Neural cell (in vitro differentiated cells): ENCODE results near the gene ADRM1. TPM values are rescaled to one million over a fixed set of nuclear protein-coding genes. Genes with fewer than 3 reads are reported as not detected.

Experiments used
- H2AFZ ChIP-seq: fragments of 200-600, 300-800 bp; sonication (generic), shearing (Covaris generic); 2 replicates; pipeline ENCODE4 v1.6.0; 2014; ENCODE audit warnings: low read depth, mild to moderate bottlenecking, antibody characterized with exemption, low read length, moderate library complexity
- H3F3A ChIP-seq: fragments of 200-600 bp; shearing (Covaris generic); 2 replicates; pipeline ENCODE4 v1.6.1; 2016; ENCODE audit warnings: mild to moderate bottlenecking, moderate library complexity, mixed read lengths, antibody characterized with exemption, low read length; ENCODE audit not compliant: insufficient read depth, poor library complexity, severe bottlenecking
- H3K27ac ChIP-seq: fragments of 200-600, 300-800 bp; sonication (generic), shearing (Covaris generic); 2 replicates; pipeline ENCODE4 v1.5.1; 2014; ENCODE audit warnings: mild to moderate bottlenecking, low read length, moderate library complexity
- H3K27me3 ChIP-seq: fragments of 300-800, 200-600 bp; sonication (generic), shearing (Covaris generic); 2 replicates; pipeline ENCODE4 v1.6.0; 2014; ENCODE audit warnings: mild to moderate bottlenecking, low read depth, low read length, moderate library complexity; ENCODE audit not compliant: insufficient read depth
- H3K36me3 ChIP-seq: fragments of 300-800, 200-600 bp; sonication (generic), shearing (Covaris generic); 2 replicates; pipeline ENCODE4 v1.5.1; 2014; ENCODE audit warnings: mild to moderate bottlenecking, antibody characterized with exemption, low read length, moderate library complexity; ENCODE audit not compliant: insufficient read depth
- H3K4me2 ChIP-seq: fragments of 300-800, 200-600 bp; sonication (generic), shearing (Covaris generic); 2 replicates; pipeline ENCODE4 v1.6.0; 2014; ENCODE audit warnings: mild to moderate bottlenecking, low read length
- H3K4me3 ChIP-seq: fragments of 300-800, 200-600 bp; sonication (generic), shearing (Covaris generic); 2 replicates; pipeline ENCODE4 v1.5.1; 2014; ENCODE audit warnings: mild to moderate bottlenecking, low read length, moderate library complexity
- H3K79me2 ChIP-seq: fragments of 200-600 bp; shearing (Covaris generic); replicated peaks from 2 replicates; pipeline ENCODE4 v1.6.0; 2014; ENCODE audit warnings: mild to moderate bottlenecking, low read length, moderate library complexity; ENCODE audit not compliant: insufficient read depth
- H3K9ac ChIP-seq: fragments of 300-800, 200-600 bp; sonication (generic), shearing (Covaris generic); 2 replicates; pipeline ENCODE4 v1.6.1; 2016; ENCODE audit warnings: mild to moderate bottlenecking, low read length, mixed read lengths
- H3K9me2 ChIP-seq: fragments of 200-600 bp; shearing (Covaris generic); 2 replicates; pipeline ENCODE4 v1.6.1; 2016; ENCODE audit warnings: mild to moderate bottlenecking, low read length, mixed read lengths; ENCODE audit not compliant: insufficient read depth
- H3K9me3 ChIP-seq: fragments of 200-600, 300-800 bp; sonication (generic), shearing (Covaris generic); 2 replicates; pipeline ENCODE4 v1.6.1; 2016; ENCODE audit warnings: mild to moderate bottlenecking, mixed run types, low read length, moderate library complexity, mixed read lengths
- H4K20me1 ChIP-seq: fragments of 200-600 bp; shearing (Covaris generic); 2 replicates; pipeline ENCODE4 v1.6.1; 2016; ENCODE audit warnings: mild to moderate bottlenecking, mixed run types; ENCODE audit not compliant: insufficient read depth
- CTCF ChIP-seq: fragments of 450-650 bp; IDR thresholded peaks from 2 replicates; pipeline ENCODE4 v1.5.1; 2014; ENCODE audit warnings: antibody characterized with exemption, mild to moderate bottlenecking, moderate library complexity; ENCODE audit not compliant: poor library complexity, severe bottlenecking
- EP300 ChIP-seq: fragments of 450-650 bp; conservative IDR thresholded peaks from 2 replicates; pipeline ENCODE4 v1.6.1; 2014; ENCODE audit warnings: antibody characterized with exemption, mild to moderate bottlenecking, moderate library complexity; ENCODE audit not compliant: poor library complexity, severe bottlenecking
- EZH2 ChIP-seq: fragments of 200-600, 300-800 bp; shearing (Covaris generic), sonication (generic); IDR thresholded peaks from 2 replicates; pipeline ENCODE4 v1.6.1; 2014; ENCODE audit warnings: antibody characterized with exemption, low read length, borderline replicate concordance, mild to moderate bottlenecking; ENCODE audit not compliant: insufficient read depth, poor library complexity, severe bottlenecking
- MXI1 ChIP-seq: fragments of 450-650 bp; conservative IDR thresholded peaks from 2 replicates; pipeline ENCODE4 v1.6.1; 2014; ENCODE audit warnings: antibody characterized with exemption, mild to moderate bottlenecking; ENCODE audit not compliant: poor library complexity, severe bottlenecking
- POLR2AphosphoS5 ChIP-seq: IDR thresholded peaks from 2 replicates; pipeline ENCODE4 v1.6.1; 2012
- RAD21 ChIP-seq: fragments of 450-650 bp; conservative IDR thresholded peaks from 2 replicates; pipeline ENCODE4 v1.6.1; 2014; ENCODE audit warnings: antibody characterized with exemption, mild to moderate bottlenecking, moderate library complexity
- REST ChIP-seq: IDR thresholded peaks from 2 replicates; pipeline ENCODE4 v1.6.1; 2012; ENCODE audit warnings: borderline replicate concordance
- SMC3 ChIP-seq: fragments of 450-650 bp; conservative IDR thresholded peaks from 2 replicates; pipeline ENCODE4 v1.6.1; 2014; ENCODE audit warnings: antibody characterized with exemption, mild to moderate bottlenecking, moderate library complexity; ENCODE audit not compliant: poor library complexity
- TAF1 ChIP-seq: IDR thresholded peaks from 2 replicates; pipeline ENCODE4 v1.6.1; 2012; ENCODE audit warnings: low read depth
- polyA plus RNA-seq: library from polyadenylated mRNA; depleted of rRNA; stranded (reverse); fragments of >200 nt; gene quantifications from 2 replicates; pipeline ENCODE4 v1.2.3, GENCODE V29; 2014

Gene ADRM1
- polyA plus RNA-seq, 1 donor from 2014 or later = 111 TPM

GRCh38 chr20:62273416-62273815 is 29.4 kb upstream of the ADRM1 start:
- no peaks in the 10 kb centered on the region for H3K27me3 ChIP-seq
- no peak overlapping the region for H3K9ac ChIP-seq
- no peaks in the 10 kb centered on the region for H3F3A ChIP-seq
- H3K4me2 ChIP-seq = no peak overlapping the region
- H4K20me1 ChIP-seq = no peaks in the 10 kb centered on the region
- H3K9me2 ChIP-seq = no peaks in the 10 kb centered on the region
- H3K27ac ChIP-seq = no peak overlapping the region
- no peaks in the 10 kb centered on the region for H3K9me3 ChIP-seq
- no peaks in the 10 kb centered on the region for H3K36me3 ChIP-seq
- no peak overlapping the region for H2AFZ ChIP-seq
- TF ChIP-seq EZH2 = no peak
- no peak for TF ChIP-seq SMC3
- TF ChIP-seq MXI1 = no peak
- TF ChIP-seq TAF1 = no peak
- no peak for TF ChIP-seq POLR2AphosphoS5
- H3K79me2 ChIP-seq = no peaks in the 10 kb centered on the region
- no peak overlapping the region for H3K4me3 ChIP-seq

- TF ChIP-seq TAF1 = no peak
- no peak for TF ChIP-seq EP300
- no peak for TF ChIP-seq REST
- no peak for TF ChIP-seq MXI1
- no peak for TF ChIP-seq SMC3
- TF ChIP-seq EZH2 = no peak
- no peak for TF ChIP-seq CTCF
- no peak for TF ChIP-seq POLR2AphosphoS5
- no peak for TF ChIP-seq RAD21
- Histone ChIP-seq H3K9me3 (no peaks in the 10 kb centered on the region), H3K4me3 (no peak overlapping the region), H3K4me2 (no peak overlapping the region), H3K9me2 (no peaks in the 10 kb centered on the region), H3K36me3 (no peaks in the 10 kb centered on the region), H3F3A (no peaks in the 10 kb centered on the region), H3K9ac (no peak overlapping the region), H3K27me3 (no peaks in the 10 kb centered on the region), H4K20me1 (no peaks in the 10 kb centered on the region), H2AFZ (no peak overlapping the region), H3K27ac (no peak overlapping the region), H3K79me2 (no peaks in the 10 kb centered on the region)
Measured at GRCh38 chr20:62274332-62274950, 28.4 kb upstream of the ADRM1 start.
